DOHH2 (cell line): Measurements from ENCODE around the gene NPNT.

ENCODE experiments used
- H3F3A ChIP-seq: fragments of 200-600 bp; sonication (generic), shearing (Covaris generic); 2 replicates; pipeline ENCODE4 v1.6.0; 2016; ENCODE audit warnings: antibody characterized with exemption, mild to moderate bottlenecking; ENCODE audit not compliant: control insufficient read depth, insufficient read depth
- H3K27ac ChIP-seq: fragments of 200-600 bp; sonication (generic); 2 replicates; pipeline ENCODE4 v1.5.1; 2014; ENCODE audit warnings: low read depth, mild to moderate bottlenecking, low read length, moderate library complexity
- H3K27me3 ChIP-seq: fragments of 200-600 bp; sonication (generic); 2 replicates; pipeline ENCODE4 v1.6.1; 2014; ENCODE audit warnings: mild to moderate bottlenecking, low read length, mixed read lengths; ENCODE audit not compliant: control insufficient read depth
- H3K36me3 ChIP-seq: fragments of 200-600 bp; sonication (generic); 2 replicates; pipeline ENCODE4 v1.6.1; 2014; ENCODE audit warnings: mild to moderate bottlenecking, low read length, moderate library complexity, mixed read lengths; ENCODE audit not compliant: control insufficient read depth
- H3K4me1 ChIP-seq: fragments of 200-600 bp; sonication (generic); 2 replicates; pipeline ENCODE4 v1.6.1; 2014; ENCODE audit warnings: mild to moderate bottlenecking, low read length, mixed read lengths; ENCODE audit not compliant: control insufficient read depth
- H3K4me2 ChIP-seq: fragments of 200-600 bp; sonication (generic); 2 replicates; pipeline ENCODE4 v1.6.0; 2014; ENCODE audit warnings: mild to moderate bottlenecking, low read length, moderate library complexity
- H3K4me3 ChIP-seq: fragments of 200-600 bp; sonication (generic); 2 replicates; pipeline ENCODE4 v1.5.1; 2014; ENCODE audit warnings: mild to moderate bottlenecking, low read length, mixed read lengths
- H3K79me2 ChIP-seq: fragments of 200-600 bp; sonication (generic); 2 replicates; pipeline ENCODE4 v1.6.1; 2014; ENCODE audit warnings: mild to moderate bottlenecking, low read length, mixed read lengths; ENCODE audit not compliant: control insufficient read depth
- H3K9me2 ChIP-seq: fragments of 200-600 bp; sonication (generic); replicated peaks from 2 replicates; pipeline ENCODE4 v1.6.1; 2014; ENCODE audit warnings: mild to moderate bottlenecking, low read length, mixed read lengths; ENCODE audit not compliant: control insufficient read depth
- H3K9me3 ChIP-seq: fragments of 200-600 bp; sonication (generic); 2 replicates; pipeline ENCODE4 v1.6.1; 2014; ENCODE audit warnings: antibody characterized with exemption, low read length, mixed read lengths; ENCODE audit not compliant: control insufficient read depth, insufficient read depth
- H4K20me1 ChIP-seq: fragments of 200-600 bp; sonication (generic); 2 replicates; pipeline ENCODE4 v1.6.0; 2014; ENCODE audit warnings: low read depth, mild to moderate bottlenecking, antibody characterized with exemption, low read length, moderate library complexity; ENCODE audit not compliant: control insufficient read depth, insufficient read depth
- EZH2phosphoT487 ChIP-seq: fragments of 200-600 bp; sonication (generic); IDR thresholded peaks from 2 replicates; pipeline ENCODE4 v1.6.1; 2017; ENCODE audit warnings: borderline replicate concordance, mild to moderate bottlenecking, antibody characterized with exemption, low read length, moderate library complexity, mixed read lengths
- TF ChIP-seq, protein P1 (sequence below): fragments of 200-600 bp; sonication (generic); IDR thresholded peaks from one replicate; pipeline ENCODE4 v1.5.1; 2014; ENCODE audit warnings: antibody characterized with exemption, mild to moderate bottlenecking, low read depth, low read length; ENCODE audit not compliant: poor library complexity, severe bottlenecking

NPNT gene

DNA sequence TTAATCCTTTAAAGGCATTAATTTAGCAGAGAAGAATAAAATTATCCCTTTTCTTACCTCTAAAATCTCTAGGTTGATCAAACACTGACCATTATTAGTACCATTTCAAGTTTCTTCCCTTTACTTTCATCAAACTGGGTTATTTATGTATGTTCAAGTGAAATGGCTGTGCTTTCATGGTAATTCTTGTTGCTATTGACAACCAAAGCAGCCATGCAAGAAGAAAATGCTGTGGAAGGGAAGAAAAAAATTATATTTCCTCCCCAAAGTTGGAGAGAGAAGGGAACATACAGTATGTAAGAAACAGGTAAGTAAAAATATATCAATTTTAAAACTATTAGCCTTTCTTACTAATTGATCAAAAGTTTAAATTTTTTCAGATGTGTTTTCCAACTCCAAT lies 16.2 kb downstream of the NPNT start:
- Histone ChIP-seq H3K79me2 (no peaks in the 10 kb centered on the region), H3K4me3 (no peak overlapping the region), H3K9me2 (no peaks in the 10 kb centered on the region), H3K36me3 (no peaks in the 10 kb centered on the region), H3F3A (no peaks in the 10 kb centered on the region), H4K20me1 (no peaks in the 10 kb centered on the region), H3K4me1 (no peaks in the 10 kb centered on the region), H3K4me2 (no peak overlapping the region), H3K9me3 (no peaks in the 10 kb centered on the region), H3K27me3 (no peaks in the 10 kb centered on the region), H3K27ac (no peak overlapping the region)
- TF ChIP-seq, protein P1, sequence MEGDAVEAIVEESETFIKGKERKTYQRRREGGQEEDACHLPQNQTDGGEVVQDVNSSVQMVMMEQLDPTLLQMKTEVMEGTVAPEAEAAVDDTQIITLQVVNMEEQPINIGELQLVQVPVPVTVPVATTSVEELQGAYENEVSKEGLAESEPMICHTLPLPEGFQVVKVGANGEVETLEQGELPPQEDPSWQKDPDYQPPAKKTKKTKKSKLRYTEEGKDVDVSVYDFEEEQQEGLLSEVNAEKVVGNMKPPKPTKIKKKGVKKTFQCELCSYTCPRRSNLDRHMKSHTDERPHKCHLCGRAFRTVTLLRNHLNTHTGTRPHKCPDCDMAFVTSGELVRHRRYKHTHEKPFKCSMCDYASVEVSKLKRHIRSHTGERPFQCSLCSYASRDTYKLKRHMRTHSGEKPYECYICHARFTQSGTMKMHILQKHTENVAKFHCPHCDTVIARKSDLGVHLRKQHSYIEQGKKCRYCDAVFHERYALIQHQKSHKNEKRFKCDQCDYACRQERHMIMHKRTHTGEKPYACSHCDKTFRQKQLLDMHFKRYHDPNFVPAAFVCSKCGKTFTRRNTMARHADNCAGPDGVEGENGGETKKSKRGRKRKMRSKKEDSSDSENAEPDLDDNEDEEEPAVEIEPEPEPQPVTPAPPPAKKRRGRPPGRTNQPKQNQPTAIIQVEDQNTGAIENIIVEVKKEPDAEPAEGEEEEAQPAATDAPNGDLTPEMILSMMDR, result no peak
- TF ChIP-seq EZH2phosphoT487, result no peak

DNA sequence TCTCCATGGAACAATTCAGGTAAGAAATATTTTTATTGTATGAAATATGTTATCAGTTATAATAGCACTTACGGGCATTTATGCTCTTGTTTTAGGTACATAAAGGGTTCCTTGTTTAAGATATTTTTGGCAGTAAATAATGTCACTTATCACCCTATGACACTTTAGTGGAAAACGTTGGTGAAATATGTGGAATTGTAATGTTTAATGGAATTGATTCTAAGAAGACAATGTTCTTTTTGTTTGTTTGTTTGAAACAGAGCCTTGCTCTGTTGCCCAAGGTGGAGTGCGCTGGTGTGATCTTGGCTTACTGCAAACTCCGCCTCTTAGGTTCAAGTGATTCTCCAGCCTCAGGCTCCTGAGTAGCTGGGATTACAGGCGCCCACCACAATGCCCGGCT lies 17.4 kb downstream of the NPNT start:
- Histone ChIP-seq H3K79me2 (no peaks in the 10 kb centered on the region), H3K9me2 (no peaks in the 10 kb centered on the region), H3K27me3 (no peaks in the 10 kb centered on the region), H3K4me2 (no peak overlapping the region), H3K9me3 (no peaks in the 10 kb centered on the region), H4K20me1 (no peaks in the 10 kb centered on the region), H3K4me3 (no peak overlapping the region), H3K36me3 (no peaks in the 10 kb centered on the region), H3K4me1 (no peaks in the 10 kb centered on the region), H3F3A (no peaks in the 10 kb centered on the region), H3K27ac (no peak overlapping the region)
- no peak for TF ChIP-seq EZH2phosphoT487
- TF ChIP-seq, protein P1, result no peak

DNA sequence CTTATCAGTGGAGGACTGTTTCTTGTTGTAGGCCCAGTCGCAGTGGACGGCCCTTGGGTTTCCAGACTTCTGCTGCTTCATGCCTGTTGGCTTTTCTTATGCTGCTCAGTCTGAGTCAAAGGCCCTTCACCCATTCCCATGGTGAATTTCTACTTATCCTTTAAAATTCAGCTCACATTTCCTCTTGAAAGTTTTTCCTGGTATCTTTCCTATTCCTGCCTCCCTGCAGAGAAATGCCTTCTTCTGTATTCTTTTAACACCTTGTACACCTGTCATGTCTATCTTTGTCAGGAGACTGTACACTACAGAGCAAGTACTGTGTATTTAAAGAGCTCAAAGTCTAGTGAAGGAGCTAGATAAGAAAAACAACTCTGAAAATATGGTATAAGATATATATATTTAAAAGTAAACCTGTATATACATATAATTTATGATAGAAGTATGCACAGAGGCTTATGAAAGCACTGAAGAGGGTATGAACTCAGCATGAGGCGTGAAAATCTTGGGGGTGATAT lies 22.0 kb downstream of the NPNT start:
- H3F3A ChIP-seq, result no peaks in the 10 kb centered on the region
- H3K4me3 ChIP-seq, result no peak overlapping the region
- H3K36me3 ChIP-seq, result no peaks in the 10 kb centered on the region
- H3K4me1 ChIP-seq, result no peaks in the 10 kb centered on the region
- no peaks in the 10 kb centered on the region for H3K27me3 ChIP-seq
- TF ChIP-seq, protein P1, result no peak
- no peak for TF ChIP-seq EZH2phosphoT487
- no peaks in the 10 kb centered on the region for H3K9me2 ChIP-seq
- H4K20me1 ChIP-seq, result no peaks in the 10 kb centered on the region
- H3K4me2 ChIP-seq, result no peak overlapping the region
- no peaks in the 10 kb centered on the region for H3K9me3 ChIP-seq
- no peak overlapping the region for H3K27ac ChIP-seq
- no peaks in the 10 kb centered on the region for H3K79me2 ChIP-seq

DNA sequence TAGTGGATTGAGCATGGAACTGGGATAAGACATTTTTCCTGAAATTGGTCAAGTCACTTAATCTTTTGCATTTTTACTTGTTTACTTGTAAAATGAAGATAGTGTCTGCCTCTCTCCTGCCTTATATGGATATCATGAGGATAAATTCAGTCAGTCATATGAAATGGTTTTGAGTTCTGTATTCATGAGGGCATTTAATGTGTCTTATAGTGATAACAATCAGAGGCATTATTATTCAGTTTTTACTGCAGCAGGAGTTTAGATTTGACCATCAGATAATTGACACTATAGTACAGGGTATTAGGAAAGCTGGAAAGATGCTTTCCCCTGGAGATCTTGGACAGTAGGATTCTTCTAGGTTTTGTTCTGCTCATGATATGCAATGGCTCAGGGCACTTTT lies 26.0 kb downstream of the NPNT start:
- Histone ChIP-seq H3K27me3 (no peaks in the 10 kb centered on the region), H3K9me3 (no peaks in the 10 kb centered on the region), H3K4me2 (no peak overlapping the region), H3K79me2 (no peaks in the 10 kb centered on the region), H3K4me1 (no peaks in the 10 kb centered on the region), H3K9me2 (no peaks in the 10 kb centered on the region), H3K36me3 (no peaks in the 10 kb centered on the region), H4K20me1 (no peaks in the 10 kb centered on the region), H3F3A (no peaks in the 10 kb centered on the region), H3K27ac (no peak overlapping the region), H3K4me3 (no peak overlapping the region)
- TF ChIP-seq, protein P1, result no peak
